ENCODE measurements around the gene PSMD13.
A peak's percentile ranks its signal among the peaks of the same experiment; 100 is the strongest.

The PSMD13 gene

DNA sequence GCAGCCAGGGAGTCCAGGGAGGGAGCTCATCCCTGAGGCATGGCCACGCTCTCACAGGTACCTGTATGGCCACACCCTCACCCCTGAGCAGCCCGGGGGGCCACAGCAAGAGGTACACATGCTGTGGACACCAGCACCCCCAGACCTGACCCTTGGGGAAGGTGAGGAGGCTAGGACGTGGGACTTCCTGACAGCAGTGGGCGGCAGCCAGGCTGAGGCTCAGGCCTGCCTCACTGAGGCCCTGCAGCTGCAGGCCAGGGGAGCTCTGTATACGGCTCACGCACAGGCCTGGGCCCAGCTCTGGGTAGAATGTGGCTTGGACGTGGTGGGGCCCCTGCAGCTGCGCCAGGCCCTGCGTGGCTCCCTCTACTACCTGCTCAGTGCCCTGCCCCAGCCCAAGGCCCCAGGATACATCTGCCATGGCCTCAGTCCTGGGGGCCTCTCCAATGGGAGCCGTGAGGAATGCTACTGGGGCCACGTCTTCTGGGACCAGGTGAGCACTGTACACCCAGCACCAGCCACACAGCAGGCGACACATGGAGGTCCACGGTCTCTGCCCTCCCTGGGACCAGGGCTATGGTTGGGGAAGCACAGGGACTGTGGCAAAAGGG, 54.0 kb downstream of the PSMD13 start:
- DNase-seq, result no peak

DNA sequence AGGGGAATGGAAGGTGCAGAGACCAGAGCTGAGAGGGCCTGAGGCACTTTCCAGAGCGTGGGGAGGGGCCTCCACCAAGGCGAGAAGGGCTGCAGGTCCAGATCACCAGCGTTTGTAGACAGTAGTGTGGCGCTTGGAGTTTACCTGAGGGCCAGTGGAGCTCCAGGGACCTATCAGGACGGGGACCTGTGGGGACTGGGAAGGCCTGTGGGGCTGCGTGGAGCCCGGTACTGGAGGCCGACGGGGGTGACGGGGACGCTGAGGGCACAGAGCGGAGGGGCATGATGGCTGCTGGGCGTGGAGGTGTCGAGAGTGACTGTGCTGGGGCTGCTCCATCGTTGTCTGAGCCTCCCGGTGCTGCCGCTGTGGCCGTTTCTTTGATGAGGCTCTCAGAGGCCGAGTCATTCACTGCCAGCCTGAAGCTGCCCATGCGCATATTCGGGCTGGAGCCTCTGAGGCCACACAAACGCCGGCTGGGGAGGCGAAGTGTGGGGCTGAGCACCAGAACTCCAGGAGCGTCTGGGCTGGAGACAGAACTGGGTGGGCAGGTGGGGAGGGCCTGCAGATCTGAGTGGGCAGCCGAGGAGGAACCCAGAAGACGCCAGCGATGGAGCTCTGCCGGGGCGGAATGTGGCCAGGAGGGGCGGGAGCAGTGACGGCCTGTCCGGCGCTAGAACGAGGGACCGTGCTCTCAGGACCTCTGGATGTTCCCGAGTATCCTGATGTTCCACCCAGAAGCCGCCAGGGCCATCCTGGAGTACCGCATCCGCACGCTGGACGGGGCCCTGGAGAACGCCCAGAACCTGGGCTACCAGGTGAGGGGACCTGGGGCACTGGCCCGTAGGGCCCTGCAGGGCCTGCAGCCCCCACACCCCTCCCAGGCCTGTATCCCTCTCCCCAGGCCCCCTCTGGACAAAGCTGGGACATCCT, 54.8 kb downstream of the PSMD13 start:
- no peak for DNase-seq

DNA sequence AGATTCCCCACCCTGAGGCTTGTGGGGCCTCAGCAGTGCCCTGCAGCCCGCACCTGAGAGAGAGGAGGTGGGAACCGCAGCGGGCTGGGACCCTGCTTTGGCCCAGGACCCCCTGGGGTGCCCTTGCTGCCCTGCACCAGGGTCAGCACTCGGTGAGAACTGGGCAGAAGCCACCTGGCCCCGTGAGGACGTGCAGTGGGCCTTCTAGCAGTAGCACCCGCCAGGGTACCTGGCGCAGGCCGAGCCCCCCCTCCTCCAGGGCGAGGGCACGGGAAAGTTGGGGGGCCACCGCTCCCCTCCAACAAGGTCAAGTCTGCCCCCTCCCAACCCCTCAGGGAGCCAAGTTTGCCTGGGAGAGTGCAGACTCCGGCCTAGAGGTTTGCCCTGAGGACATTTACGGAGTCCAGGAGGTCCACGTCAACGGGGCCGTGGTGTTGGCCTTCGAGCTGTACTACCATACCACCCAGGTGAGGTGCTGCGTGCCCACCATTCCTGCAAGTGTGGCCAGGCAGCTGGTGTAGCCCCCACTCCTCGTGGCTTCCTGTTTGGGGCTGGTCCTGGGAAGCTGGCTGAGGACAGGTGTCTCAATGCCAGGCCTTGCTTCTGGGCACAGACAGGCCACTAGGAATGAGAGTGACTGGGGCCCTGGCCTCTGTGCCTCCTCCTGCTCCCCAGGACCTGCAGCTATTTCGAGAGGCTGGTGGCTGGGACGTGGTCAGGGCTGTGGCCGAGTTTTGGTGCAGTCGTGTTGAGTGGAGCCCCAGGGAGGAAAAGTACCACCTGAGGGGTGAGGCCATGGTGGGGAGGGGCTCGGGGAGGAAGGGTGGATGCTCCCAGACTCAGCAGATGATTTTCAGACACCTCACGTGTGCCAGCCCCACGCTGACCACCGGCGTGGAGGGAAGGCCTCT, 55.7 kb downstream of the PSMD13 start:
- no peak for DNase-seq

DNA sequence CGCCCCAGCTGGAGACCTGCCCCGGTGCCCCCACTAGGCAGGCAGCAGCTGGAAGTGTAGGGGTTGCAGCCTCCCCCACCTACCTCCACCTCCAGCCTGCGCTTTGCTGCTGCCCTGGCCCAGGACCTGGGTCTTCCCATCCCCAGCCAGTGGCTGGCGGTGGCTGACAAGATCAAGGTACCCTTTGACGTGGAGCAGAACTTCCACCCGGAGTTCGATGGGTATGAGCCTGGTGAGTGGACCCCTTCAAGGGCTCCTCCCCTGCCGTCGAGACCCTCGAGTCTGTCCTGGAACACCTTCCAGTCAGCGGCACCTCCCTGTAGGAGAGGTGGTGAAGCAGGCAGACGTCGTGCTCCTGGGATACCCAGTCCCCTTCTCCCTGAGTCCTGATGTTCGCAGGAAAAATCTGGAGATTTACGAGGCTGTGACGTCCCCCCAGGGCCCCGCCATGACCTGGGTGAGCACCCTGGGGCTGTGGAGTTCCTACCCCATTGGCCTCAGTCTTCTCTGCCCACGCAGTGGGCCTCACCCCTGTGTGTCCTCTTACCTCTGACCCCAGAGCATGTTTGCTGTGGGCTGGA, 56.6 kb downstream of the PSMD13 start:
- DNase-seq, result no peak

DNA sequence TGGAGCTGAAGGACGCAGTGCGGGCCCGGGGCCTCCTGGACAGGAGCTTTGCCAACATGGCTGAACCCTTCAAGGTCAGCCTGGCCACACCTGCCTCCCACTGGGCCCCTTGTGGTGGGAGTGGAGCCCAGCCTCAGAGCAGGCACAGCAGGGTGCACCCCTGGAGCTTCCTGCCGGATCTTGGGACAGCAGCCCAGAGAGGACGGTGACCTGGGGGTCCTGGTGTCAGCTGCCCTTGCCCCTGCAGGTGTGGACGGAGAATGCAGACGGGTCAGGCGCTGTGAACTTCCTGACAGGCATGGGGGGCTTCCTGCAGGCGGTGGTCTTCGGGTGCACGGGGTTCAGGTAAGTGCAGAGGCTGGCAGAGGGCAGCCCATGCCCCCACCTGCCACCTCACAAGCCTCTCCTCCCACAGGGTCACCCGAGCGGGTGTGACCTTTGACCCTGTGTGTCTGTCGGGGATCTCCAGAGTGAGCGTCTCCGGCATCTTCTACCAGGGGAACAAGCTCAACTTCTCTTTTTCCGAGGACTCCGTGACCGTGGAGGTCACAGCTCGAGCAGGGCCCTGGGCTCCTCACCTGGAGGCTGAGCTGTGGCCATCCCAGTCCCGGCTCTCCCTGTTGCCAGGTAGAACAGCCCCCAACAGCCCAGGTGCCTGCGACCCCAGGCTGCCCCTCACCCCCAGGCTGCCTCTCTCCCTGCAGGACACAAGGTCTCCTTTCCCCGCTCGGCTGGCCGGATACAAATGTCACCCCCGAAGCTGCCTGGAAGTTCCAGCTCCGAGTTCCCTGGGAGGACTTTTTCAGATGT, 57.3 kb downstream of the PSMD13 start:
- no peak for DNase-seq

DNA sequence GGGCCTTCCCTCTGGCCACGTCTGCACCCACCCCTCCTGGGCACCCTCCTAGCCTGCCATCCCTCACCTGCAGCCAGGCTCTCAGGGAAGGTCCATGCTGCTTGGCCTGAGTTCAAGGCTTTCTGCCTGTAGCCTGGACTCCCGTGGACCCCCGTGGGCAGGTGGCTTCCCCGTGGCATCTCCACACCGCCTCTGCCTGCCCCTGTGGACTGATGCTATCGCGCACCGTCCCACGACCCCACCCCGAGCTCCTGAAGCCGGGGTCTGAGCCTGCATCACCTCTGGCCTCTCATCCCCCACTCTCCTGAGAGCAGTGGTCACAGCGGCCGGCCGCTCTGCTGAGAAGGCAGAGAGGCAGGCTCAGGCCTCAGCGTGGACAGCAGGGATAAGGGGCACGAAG, 58.0 kb downstream of the PSMD13 start:
- no peak for DNase-seq

DNA sequence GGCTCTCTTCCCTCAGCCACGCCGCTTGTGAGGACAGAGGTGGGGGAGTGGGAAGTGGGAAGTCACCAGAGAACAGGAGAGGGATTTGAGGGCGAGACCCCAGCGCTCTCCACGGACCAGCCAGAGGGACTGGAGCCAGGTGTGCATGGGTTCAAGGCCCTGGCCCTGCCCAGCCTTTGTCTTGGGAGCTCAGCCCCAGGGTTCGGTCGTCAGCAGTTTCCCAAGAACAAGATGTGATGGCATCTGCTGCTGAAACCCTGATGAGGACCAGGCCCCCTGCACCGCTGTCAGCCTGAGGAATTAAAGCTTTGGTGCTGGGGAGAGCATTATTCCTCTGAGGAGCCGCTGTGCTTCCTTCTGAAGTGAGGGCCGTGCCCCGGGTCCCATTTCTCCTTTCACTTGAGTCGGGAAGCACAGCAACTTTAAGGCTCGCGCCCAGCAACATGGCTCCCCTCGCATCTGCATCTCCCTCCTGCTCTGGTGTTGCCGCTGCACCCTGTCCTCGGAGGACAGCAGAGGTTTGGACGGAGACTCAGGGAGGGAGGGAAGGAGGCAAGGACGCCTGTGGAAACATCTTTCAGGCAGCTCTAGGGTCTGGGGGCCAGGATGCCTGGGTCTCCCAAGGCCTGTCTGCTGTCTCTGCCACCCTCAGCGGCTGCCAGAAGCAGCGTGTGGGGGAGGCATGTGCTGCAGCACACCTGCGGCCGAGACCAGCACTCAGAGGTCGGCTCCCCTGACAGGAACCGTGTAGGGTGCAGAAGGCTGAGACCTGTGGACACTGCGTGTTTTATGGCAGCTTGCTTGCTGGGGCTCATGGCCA, 58.8 kb downstream of the PSMD13 start:
- DNase-seq, result no peak

DNA sequence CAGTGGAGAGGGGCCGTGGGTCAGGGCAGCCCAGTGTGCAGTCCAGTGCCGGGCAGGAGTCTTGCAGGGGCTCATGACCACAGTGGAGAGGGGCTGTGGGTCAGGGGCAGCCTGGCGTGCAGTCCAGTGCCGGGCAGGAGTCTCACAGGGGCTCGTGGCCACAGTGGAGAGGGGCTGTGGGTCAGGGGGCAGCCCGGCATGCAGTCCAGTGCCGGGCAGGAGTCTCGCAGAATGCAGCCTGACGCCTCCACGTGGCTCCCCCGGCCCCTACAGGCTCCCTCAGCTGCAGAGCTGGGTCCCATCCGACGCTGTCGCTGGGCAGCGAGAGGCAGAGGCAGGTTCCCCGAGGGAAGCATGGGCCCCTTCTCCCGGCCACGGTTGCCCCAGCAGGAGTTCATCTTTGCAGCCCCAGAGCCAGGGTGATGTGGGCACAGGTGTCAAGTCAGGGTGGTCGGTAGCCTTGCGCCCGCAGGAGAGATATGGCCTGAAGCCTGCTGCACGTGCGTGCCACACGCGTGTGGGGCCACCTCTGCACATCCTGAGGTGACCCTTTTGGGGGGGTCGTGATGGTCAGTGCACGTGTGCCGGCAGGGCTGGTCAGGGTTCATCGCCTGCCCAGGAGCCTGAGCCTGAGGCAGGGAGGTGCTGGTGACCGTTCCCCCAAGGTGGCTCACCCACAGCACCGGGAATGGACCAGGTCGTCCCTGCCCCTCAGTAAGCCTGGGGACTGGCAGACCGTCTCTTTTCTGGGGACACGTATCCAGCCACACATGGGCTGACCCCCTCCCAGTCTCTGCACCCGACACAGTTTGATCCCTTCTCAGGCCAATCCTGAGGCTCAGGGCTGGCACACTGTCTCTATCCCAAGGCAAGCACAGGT, 59.6 kb downstream of the PSMD13 start:
- DNase-seq, result no peak

DNA sequence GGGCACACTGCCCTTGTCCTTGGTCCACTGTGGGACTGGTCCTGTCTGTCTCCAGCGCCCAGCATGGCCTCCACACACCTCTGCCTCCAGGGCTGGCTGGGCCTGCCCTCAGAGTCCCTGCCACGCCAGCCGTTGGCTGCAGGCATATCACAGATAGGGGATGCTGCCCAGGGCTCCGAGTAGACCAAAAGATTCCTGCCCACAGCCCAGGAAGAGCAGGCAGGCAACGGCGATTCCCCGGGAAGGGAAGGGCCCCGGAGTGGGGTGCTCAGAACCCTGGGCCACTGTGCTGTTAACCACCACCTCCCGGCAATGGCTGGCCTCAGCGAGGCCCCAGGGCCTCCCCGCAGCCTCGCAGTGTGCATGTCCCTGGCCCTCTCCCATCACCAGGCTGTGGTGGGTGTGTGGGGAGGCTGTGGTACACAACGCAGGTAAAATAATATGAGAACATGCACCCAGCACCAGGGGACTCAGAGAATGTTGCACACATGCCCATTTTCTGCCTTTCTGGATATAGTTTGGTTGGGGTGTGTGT, 60.3 kb downstream of the PSMD13 start:
- DNase-seq, result peak in 1 of 2 experiments; percentile 12

DNA sequence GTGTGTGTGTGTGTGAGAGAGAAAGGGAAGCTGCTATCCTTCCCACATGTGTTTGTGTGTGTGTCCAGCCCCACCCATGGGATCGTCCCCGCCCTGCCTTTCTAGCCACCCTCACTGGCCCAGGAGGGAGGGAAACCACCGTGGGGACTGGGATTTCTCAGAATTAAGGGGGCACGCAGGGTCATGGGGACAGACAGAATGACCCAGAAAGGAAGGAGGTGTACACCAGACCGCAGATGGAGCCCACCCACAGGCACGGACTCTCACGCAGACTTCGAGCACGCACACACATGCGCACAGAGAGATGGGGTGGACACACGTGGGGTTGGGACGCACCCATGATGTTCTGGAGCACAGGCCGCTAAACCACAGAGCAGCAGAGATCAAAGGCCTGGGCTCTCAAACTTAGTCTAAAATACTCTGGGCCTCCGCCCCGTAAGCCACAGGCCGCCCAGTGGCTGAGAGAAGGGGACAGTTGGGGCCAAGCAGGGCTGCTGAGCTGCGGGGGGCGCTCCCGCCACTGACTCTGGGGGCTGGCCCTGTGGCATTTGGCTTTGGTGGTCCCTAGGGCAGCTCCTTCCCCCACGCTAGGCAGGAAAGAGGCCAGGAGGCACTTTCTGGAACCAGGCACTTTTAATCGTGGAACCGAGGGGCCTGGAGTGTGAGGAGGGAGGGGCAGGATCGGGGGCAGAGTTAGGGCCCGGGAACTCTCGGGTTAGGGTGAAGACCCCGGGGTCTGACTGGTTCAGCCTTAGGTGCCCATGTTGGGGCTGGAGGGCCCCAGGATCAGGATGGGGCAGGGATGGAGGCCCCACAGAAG, 61.0 kb downstream of the PSMD13 start:
- peak in 1 of 2 experiments; percentile 11 for DNase-seq

DNA sequence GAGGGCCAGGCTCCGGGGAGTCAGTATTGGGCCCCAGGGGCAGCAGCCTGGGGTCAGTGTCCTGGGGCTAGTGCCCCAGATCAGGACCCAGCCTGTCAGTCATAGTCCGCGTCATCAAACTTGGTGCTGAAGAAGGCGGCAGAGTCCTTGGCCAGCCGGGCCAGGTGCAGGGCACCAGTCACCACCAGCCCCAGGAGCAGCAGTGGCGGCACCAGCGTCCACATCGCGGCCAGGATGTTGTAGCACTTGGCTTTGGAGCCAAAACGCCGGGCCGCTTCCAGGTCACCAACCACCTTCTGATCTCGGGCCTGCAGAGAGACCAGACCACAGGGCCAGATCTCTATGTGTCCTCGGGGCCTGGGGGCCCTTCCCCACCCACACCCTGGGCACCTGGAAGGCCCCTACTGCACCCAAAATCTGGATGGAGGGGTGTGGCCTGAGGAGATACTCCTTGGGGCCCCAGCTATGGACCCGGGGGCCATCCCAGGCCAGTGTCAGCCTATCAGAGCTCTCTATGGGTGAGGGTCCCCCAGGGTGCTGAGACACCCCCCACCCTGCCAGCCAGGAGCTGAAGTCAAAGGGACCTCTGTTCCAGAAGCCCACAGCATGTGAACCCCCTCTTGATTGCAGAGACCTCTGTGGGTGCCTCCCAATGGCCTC, 61.8 kb downstream of the PSMD13 start:
- peak in 1 of 2 experiments; percentile 11 for DNase-seq

DNA sequence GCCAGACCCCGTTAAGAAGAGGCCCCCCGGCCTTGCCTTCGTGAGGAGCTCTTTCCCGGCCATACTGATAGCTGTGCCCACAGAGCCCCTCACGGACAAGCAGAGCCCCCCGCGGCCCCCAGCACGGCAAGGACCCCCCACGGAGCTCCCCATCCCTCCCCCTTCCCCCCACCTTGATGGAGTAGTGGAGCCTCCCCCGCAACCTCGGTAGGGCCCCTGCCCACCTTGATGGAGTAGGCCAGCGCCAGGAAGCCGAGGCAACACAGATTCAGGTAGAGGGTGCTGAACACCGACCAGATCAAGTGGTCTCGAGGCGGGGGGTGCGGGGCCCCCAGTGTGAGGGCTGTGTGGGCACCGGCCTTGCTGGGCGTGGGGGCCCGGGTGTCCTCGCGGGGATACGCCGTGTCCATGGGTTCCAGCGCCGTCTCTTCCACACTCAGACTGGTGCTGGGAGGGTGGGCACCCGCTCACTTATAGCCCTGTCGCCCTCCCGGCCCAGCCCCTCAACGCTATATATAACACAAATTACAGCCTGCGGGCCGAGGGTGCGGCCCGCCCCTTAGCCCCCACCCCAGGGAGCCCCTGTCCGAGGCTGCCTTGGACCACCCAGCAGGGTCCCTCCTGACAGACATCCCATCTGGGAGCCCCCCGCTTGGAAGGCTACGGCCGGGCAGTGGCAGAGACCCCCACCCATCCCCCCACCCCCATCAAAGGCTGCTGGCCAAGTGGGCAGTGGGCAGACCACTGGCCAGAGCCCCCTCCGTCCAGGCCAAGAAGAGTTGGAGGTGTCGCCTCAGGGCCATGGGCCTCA, 62.5 kb downstream of the PSMD13 start, which contains the start of gene IFITM5:
Gene IFITM5, minus strand, starts transcription at position 446 of the 811 bp plus-strand sequence. Its CDS starts 36 bp downstream, at position 410.
- DNase-seq, result peak in 1 of 2 experiments; percentile 9

DNA sequence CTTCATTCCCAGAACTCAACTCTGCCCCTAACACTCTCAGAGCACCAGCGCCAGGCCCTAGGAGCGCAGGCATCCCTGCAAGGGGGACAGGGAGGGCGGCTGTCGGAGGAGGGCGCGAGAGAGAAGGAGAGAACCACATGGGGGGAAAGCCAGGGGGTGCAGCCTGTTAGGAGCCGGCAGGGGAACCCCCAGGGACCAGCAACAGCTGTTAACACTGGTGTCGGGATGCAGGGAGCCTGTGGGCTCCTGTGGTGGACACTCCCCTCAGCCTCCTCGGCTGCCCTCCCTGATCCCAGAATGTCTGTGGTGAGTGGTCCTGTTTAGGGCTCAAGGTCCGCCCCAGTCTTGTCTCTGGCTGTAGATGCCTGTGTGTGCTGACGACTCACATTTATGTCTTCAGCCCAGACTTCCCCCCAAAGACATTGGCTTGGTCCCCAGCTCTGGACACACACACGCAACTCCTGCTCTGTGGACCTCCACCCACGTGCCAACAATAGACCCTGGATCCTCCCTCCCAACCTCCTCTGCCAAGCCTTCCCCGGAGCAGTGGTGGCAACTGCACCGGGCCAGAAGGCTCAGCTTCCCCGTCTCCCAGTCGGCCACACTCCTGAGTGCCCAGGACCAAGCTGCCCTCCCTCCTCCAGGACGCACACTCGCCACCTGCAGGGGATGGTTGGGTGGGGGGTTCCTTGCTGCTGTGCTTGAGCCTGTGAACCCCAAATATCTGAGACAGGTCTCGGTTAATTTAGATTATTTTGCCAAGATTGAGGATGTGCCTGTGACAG, 63.4 kb downstream of the PSMD13 start:
- no peak for DNase-seq

Data from activated CD4-positive, alpha-beta T cell treated with anti-CD3 and anti-CD28 coated beads, Interleukin-2, amount 50 U/mL, for 4 hours (primary cell).